ENCODE measurements around the gene GRP. TPM values are rescaled to one million over a fixed set of nuclear protein-coding genes. Genes with fewer than 3 reads are reported as not detected.

GRP gene
- total and polyA plus RNA-seq, 10 of the 15 experiments (the other 5 are each of a cell fraction or from before 2014, with no cell fraction given), result not detected

- no peak for TF ChIP-seq CUX1 (IDR thresholded peaks at IDR 0.05; ENCODE audit: insufficient replicate concordance, low read depth, low read length)
- no peak for TF ChIP-seq MXI1 (IDR thresholded peaks at IDR 0.05; ENCODE audit: low read depth, low read length)
- TF ChIP-seq CREB1 (IDR thresholded peaks at IDR 0.05; ENCODE audit: low read depth), result no peak
- no peak for TF ChIP-seq FOXK2 (IDR thresholded peaks at IDR 0.05)
- no peak for TF ChIP-seq NFIC (IDR thresholded peaks at IDR 0.05; ENCODE audit: low read depth, low read length)
- TF ChIP-seq SMARCA5 (IDR thresholded peaks at IDR 0.05), result no peak
- no peak for TF ChIP-seq HDAC6 (IDR thresholded peaks at IDR 0.05; ENCODE audit: unreplicated experiment)
- TF ChIP-seq KAT2A (conservative IDR thresholded peaks at IDR 0.05; ENCODE audit: control insufficient read depth, low read depth, low read length), result no peak
Measured at GRCh38 chr18:59276047-59276446, 56.1 kb downstream of the GRP start (continued).

GRCh38 chr18:59278793-59279192 lies 58.8 kb downstream of the GRP start:
- no peak overlapping the region for H3K27ac ChIP-seq (ENCODE audit: control insufficient read depth, insufficient read depth)
- FAIRE-seq (no peak), DNase-seq (ENCODE audit: low read depth, low spot score) (no peak), ATAC-seq (no peak)
- CTCF ChIA-PET, result interaction anchor here (0.7 to 1.3 kb wide), 2 partner anchors 30 to 195 kb away, joined by 3 to 4 read pairs; no protein-coding TSS in a partner anchor
- no peaks in the 10 kb centered on the region for H3K36me3 ChIP-seq (ENCODE audit: control insufficient read depth in 2 of 2, insufficient read depth in 2 of 2, low read length in 1 of 2)
- intact Hi-C loops (cut with micrococcal nuclease; ENCODE audit: unreplicated experiment) (no loop called here), in situ Hi-C loops (cut with MboI) (no loop called here)
- no peak overlapping the region for H2AFZ ChIP-seq (ENCODE audit: control insufficient read depth, low read depth, low read length)
- WGBS (ENCODE audit: insufficient coverage, insufficient replicate concordance, low lambda C conversion rate, missing lambda C conversion rate), result 28% methylated on average over 5 of the region's 5 CpGs
- H3K4me2 ChIP-seq (ENCODE audit: control insufficient read depth, insufficient read depth), result no peak overlapping the region
- no TSS peak for BruUV-seq (replicated peaks)
- H3K9me3 ChIP-seq (replicated peaks; ENCODE audit: control insufficient read depth, insufficient read depth, low read length), result no peaks in the 10 kb centered on the region; the same call in 2 of the 3 replicates
- H3K79me2 ChIP-seq (ENCODE audit: control insufficient read depth, insufficient read depth, low read length), result no peaks in the 10 kb centered on the region
- POLR2A ChIA-PET, result no interaction called here
- H3K4me3 ChIP-seq, result no peak overlapping the region
- H4K20me1 ChIP-seq (ENCODE audit: control insufficient read depth, insufficient read depth), result no peaks in the 10 kb centered on the region
- no peak for TF ChIP-seq MXI1 (IDR thresholded peaks at IDR 0.05; ENCODE audit: low read depth, low read length)
- TF ChIP-seq DPF2 (IDR thresholded peaks at IDR 0.05), result no peak
- TF ChIP-seq KDM1A (IDR thresholded peaks at IDR 0.05; ENCODE audit: borderline replicate concordance), result no peak
- no peak for TF ChIP-seq SREBF2 (IDR thresholded peaks at IDR 0.05; ENCODE audit: low read length)
- no peak for TF ChIP-seq EP300 (IDR thresholded peaks at IDR 0.05; ENCODE audit: borderline replicate concordance in 1 of 2, control insufficient read depth in 1 of 2, low read depth in 2 of 2, low read length in 2 of 2)
- TF ChIP-seq PKNOX1 (IDR thresholded peaks at IDR 0.05), result no peak
- TF ChIP-seq JUND (IDR thresholded peaks at IDR 0.05; ENCODE audit: low read depth, low read length), result no peak
- RAD21 ChIA-PET (ENCODE audit: unreplicated experiment), result no interaction called here
- H3K4me1 ChIP-seq (ENCODE audit: control insufficient read depth, insufficient read depth, low read length), result no peaks in the 10 kb centered on the region
- H3K27me3 ChIP-seq (replicated peaks in 1 of 2; ENCODE audit: control insufficient read depth in 2 of 2, insufficient read depth in 2 of 2, low read length in 1 of 2), result peaks cover 7 to 19% of the 10 kb centered on the region in 2 experiments; a peak in 3 of 4 replicates
- no peak overlapping the region for H3K9ac ChIP-seq (ENCODE audit: control insufficient read depth, insufficient read depth, low read length)
- SMC1A ChIA-PET (ENCODE audit: uncharacterized antibody, unreplicated experiment), result interaction anchor here (1.4 kb wide), 1 partner anchor 28 kb away, joined by 3 read pairs; no protein-coding TSS in a partner anchor
